ENCODE measurements around the gene ADM5.

- TF ChIP-seq, protein P1, sequence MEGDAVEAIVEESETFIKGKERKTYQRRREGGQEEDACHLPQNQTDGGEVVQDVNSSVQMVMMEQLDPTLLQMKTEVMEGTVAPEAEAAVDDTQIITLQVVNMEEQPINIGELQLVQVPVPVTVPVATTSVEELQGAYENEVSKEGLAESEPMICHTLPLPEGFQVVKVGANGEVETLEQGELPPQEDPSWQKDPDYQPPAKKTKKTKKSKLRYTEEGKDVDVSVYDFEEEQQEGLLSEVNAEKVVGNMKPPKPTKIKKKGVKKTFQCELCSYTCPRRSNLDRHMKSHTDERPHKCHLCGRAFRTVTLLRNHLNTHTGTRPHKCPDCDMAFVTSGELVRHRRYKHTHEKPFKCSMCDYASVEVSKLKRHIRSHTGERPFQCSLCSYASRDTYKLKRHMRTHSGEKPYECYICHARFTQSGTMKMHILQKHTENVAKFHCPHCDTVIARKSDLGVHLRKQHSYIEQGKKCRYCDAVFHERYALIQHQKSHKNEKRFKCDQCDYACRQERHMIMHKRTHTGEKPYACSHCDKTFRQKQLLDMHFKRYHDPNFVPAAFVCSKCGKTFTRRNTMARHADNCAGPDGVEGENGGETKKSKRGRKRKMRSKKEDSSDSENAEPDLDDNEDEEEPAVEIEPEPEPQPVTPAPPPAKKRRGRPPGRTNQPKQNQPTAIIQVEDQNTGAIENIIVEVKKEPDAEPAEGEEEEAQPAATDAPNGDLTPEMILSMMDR (IDR thresholded peaks at IDR 0.05): no peak
- no peak for TF ChIP-seq POLR2A (IDR thresholded peaks at IDR 0.05)
Observed at GRCh38 chr19:49654581-49654980, 34.8 kb upstream of the ADM5 start.
